UCSD-AML1 (cell line): ENCODE measurements around the gene SEMA4B.
"Not testable (repeated sequence)": the region's sequence is repeated elsewhere in the genome, so short reads cannot be mapped to it uniquely, and the experiment has no call there.

Experiments
- DNase-seq: peaks from one replicate; lab custom pipeline; 2025; ENCODE audit not compliant: unreplicated experiment; lab: John Stamatoyannopoulos, UW

The SEMA4B gene

DNA sequence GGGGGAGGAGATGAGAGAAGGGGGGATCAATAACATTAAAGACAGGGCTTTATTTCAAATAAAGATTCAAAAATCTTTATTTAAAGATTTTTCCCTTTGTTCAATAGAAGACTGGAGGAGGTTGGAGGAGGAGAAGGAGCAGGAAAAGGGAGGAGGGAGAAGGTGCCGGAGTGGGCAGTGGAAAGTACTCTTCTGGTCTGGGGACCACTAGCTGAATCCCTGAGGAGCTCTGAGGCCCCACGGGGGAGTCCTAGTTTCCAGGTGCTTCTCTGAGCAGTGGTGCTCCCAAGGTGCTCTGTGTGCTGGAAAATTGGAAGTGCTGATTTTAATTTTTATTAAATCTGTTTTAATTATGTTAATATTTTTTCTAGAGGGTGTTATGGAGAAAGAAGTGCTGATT, 19.4 kb upstream of the SEMA4B start:
- no peak for DNase-seq

DNA sequence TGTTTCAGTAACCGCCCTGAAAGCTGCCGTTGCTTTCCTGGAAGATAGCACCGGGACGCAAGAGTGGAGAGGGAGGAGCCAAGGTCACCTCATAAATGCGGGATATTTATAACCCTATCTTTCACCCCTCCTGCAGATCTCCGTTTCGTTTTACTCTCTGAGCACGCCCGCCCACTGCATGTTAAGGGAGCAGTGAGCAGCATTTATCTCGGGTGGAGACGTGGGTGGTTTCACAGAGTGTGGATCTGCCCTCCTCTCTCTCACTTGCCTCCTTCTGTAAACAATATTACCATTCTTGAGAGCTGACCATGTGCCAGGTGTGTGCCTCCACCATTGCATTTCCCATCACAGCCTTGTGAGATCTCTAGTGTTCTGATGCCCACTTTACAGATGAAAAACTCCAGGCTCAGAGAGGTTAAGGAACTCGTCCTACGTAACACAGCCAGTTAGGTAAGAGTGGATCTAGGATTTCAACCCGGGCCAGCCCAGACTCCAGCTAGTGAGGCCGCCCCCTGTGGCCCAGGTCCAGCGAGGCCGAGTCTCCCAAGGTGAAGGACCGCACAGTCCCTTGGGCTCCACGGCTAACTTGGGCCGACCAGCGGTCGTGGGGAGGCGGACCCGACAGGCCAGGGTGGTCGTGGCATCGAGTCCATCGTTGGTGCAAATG, 16.9 kb upstream of the SEMA4B start:
- no peak for DNase-seq

DNA sequence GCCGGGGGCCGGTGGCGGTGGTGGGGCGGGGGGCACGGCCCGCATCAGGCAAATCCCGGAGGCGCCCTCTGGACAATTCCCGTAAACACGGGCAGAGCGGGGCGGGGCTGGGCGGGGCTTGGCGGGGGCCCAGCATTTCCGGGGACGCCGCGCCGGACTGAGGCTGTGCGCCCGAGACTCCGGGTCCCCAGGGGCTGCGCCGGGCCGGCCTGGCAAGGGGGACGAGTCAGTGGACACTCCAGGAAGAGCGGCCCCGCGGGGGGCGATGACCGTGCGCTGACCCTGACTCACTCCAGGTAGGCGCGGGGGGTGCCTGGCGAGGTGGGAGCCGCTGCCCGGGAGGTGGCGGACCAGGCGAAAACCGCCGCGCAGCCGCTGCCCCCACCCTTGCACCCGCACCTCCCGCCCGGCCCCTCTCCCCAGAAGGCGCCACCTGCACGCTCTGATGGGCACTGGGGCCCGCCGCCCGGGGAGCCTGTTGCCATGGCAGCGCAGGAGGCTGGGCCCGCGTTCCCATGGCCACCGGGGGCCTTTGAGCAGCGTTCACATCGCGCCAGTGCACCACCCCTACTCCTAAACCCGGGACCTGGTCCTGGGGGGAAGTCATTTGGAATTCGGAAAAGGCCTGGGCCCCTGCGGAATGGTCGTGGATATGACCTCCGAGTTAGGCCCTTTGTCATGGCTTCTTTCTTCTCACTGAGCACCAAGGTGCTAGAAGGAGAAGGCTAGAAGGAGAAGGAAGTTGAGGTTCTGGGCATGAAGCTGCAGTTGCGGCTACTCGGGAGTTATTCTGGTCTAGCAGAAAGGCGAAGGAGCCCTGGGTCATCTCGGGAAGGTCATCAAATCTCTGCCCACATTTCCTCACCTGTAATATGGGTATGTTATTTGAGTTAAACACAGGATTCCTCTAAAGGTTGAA, 16.1 kb upstream of the SEMA4B start:
- peak; percentile 42 for DNase-seq

DNA sequence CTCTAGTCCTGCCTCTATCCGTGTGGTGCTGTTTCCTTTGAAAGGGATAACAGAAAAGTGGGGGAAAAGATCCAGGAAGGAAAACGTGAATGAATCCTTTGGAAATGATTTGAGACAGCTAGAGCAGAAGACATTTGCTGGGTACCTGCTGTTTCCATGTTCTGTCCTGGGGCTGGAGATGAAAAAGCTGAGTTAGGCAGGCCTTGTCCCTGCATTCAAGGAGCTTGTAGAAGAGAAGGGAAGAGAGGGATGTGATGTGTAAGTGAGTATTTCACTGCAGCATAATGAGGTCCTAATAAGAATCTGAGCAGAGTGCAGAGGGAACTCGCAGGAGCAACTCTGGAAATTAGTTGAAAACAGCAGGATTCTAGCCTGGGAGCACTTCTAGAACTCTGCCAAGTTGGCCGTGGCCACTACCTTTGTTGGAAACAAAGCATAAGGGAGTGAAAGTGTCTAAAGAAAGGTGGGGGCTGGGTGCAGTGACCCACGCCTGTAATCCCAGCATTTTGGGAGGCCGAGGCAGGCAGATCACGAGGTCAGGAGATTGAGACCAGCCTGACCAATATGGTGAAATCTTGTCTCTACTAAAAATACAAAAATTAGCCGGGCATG, 13.8 kb upstream of the SEMA4B start:
- DNase-seq = no peak

DNA sequence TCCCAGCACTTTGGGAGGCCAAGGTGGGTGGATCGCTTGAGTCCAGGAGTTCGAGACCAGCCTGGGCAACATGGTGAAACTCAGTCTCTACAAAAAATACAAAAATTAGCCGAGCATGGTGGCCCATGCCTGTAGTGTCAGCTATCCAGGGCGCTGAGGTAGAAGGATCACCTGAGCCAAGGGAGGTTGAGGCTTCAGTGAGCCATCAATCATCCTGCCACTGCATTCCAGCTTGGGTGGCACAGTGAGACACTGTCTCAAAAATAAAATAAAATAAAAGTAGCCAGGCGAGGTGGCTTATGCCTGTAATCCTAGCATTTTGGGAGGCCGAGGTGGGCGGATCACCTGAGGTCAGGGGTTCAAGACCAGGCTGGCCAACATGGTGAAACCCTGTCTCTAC, 13.1 kb upstream of the SEMA4B start:
- not testable (repeated sequence) for DNase-seq

DNA sequence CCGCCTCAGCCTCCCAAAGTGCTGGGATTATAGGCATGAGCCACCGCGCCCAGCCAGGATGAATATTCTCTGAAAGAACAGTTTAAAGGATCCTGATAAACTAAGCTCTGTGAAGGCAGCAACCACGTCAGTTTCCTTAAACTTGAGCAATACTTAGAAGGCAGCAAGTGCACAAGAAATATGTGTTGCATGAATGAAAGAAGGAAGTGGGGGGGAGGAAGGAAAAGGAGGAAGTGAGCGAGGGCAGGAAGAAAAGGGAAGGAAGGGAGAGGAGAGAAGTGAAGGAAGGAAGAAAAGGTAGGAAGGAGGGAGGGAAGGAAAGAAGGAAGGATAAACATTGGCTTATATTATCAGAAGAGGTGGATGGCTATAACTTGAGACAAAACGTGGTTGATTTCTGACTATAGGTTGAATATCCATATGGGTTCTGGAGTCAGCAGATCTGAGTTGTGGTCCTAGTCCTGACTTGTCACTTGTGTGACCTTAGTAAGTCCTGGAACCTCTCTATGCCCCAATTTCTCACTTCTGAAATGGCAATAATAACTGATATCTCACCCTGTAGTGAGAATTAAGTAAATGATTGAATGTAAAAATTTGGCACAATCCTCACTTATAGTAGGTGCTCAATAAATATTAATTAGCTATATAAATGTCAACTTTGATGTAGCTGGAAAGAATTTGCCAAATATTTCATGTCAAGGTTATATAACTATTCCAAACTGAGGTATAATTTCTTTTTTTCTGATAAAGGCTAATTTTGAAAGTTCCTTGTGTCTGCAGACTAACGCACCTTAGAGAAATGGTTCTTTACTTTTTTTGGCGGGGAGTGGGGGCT, 12.0 kb upstream of the SEMA4B start:
- no peak for DNase-seq

DNA sequence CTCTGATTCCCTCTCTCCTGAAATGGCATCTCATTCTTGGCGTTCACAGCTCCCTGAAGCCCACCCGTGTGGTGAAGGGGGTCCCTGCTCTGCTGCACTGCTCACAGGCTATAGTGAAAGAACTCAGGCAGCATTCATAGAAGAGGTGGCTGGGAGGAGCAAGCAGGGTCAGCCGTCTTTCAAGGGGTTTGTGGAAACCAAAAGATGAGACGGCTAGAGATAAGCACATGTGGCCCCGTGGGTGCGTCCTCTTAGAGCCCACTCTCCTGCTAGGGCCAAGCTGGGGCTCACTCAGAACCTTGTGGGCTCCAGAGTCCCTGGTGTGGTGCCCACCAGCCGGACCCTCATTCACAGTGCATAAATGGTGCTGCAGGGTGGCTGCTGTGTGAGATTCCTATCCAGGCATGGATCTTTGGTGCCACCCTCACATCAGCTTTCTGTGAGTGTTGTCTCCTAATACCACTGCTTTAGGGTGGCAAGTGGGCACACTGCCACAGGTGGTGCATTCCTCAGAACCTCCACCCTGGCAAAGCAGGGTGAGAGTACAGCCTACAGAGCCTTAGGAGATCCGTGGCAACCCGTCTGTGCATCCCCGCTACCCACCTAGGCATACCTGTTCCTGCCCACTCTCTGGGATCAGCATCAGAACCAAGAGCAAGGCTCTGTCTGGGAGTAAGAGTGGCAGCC, 11.2 kb upstream of the SEMA4B start:
- DNase-seq = no peak

DNA sequence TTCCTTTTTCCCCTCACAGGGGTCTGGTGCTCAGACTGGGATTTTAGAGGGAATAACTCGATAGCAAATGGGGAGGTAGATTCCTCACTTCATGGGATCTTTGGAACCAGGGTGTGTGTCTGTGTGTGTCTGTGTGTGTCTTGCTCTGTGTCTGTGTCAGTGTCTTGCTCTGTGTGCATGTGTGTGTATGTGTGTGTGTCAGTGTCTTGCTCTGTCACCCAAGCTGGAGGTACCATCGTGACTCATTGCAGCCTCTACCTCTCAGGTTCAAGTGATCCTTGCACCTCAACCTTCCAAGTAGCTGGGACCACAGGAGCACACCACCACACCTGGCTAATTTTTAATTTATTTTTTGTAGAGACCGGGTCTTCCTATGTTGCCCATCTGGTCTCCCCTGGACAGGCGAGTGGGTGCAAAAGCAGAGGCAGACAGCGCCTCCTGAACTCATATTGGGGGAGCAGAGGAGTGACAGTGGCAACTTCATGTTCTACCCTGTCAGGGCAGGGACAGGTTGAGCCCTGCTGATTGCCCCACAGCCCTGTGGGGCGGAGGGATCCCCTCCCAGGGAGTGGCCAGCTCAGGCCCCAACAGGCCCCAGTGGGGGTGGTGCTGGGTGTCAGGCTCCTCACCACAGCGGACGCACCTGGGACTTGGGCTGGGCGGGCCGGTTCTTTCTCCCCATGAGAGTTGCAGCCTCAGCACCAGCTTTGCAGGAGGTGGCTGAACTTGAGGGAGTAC, 10.4 kb upstream of the SEMA4B start:
- no peak for DNase-seq

DNA sequence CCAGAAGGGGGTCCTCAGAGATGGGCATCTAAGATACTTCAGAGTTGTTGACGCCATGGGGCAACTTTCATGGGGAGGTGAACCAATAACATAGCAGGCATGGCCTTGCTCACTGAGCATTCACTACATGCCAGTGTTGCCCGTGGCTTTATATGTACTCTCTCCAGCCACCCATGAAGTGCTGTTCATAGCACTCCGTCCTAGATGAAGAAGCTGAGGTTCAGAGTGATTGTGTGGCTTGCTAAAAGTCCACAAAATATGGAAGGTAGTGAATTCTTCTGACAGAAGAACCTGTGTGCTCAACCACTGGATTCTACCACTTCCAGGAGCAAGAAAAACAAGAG, 9.8 kb upstream of the SEMA4B start:
- no peak for DNase-seq

DNA sequence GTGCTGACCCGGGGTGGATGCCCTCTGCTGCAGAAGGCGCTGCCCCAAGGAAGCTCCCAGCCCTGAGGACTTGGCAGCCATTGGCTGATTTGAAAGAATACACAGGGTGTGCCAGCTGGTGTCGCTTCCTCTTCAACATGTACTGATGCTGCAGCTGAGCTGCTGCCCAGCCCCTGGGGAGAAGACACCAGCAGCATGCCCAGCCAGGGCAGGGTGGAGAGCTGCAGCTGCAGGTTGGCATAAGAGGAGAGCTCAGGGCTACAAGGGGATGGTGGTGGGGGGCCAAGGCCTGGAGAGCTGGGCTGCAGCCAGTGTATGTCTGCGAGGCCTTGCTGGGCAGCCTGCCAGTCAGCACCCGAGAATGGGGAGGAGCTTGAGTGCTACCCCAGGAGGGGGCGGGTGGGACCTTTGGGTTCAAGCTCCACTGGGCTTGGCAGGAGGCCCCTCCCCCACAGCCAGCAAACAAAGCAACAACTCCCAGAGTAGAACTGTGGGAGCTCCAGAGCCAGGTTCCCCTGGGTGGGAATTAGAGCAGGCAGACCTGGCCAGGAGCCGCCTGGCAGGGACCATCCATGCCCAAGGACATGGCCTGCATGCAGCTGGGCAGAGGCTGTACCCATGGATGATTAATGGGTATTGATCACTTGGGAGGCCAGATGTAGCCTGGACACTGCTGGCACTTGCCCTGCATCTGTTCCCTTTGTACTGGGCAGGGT, 9.2 kb upstream of the SEMA4B start:
- peak; percentile 40 for DNase-seq

DNA sequence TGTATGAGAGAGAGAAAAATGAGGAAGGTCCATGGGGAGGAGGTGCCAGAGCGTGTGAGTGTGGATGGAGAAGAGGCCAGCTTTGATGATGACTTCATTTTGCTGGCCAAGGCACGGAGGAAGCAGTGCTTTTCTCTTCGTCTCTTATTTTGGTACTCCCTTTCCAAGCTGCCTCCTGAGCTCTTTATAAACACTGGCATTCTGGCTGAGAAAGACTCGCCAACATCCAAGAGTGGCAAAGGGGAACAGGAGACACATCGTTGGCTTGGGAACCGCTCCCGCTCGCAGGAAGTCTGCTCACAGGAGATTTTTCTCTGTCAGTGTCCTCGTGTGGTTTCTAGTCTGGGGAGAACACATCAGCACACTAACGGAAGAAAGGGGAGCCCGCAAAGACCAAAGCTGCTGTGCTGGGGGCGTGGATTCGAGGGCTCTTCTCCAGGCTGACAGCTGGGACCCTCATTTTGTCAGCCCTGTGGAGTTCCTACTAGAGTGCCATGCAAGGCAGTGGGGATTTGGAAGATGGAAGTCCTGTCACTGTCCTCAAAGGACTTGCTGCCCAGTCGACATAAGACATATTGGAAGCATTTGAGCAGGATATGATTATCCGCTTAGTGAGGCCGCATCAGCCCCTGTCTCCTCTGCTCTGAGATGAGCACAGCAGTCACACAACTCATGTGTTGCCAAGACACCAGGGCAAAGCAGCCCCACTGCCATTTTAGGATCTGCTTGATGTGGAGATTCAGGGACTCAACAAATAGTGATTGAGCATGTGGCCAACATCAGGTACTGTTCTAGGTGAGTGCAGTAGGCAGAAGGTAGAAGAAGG, 8.0 kb upstream of the SEMA4B start:
- peak; percentile 64 for DNase-seq

DNA sequence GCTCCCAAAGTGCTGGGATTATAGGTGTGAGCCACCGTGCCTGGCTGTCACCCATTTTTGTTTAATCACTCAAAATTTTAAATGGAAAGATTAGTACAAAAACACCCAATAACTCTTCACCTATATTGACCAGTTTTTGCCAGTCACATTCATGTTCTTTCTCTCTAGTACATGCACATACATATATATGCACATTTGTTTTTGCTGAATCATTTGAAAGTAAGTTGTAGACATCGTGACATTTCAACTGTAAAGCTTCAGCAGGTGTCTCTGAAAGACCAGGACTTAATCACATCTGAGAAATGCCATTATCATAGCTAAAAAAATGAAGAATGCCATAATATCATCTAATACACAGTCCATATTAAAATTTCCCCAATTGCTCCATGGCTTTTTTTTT, 6.5 kb upstream of the SEMA4B start:
- no peak for DNase-seq

DNA sequence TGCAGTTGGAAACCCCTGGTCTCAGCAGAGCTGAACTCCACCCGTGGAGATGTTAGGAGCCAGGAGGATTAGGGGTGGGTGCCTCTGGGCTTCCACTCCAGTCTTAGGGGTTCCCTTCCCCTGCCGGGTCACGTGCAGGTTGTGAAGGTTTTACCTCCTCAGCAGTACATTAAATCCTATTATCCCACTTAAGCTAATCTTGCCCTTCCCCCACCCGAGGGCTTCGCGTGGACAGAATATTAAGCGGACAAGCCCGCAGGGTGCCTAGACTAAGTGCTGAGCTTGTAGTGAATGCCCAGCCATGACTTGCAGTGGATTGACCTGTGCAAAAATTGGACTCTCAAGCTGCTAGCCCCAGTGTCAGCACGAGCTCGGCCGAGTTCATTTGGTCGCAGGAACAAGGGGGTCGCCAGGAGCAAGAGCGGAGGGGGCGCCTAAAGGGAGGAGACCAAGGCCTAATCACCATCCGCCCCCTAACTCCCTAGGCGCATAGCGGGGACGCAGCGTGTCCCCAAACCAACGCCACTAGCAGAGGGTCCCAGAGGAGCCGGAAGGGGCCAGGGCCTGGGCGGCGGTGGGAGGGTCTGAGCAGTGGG, 498 bp upstream of the SEMA4B start:
- no peak for DNase-seq

DNA sequence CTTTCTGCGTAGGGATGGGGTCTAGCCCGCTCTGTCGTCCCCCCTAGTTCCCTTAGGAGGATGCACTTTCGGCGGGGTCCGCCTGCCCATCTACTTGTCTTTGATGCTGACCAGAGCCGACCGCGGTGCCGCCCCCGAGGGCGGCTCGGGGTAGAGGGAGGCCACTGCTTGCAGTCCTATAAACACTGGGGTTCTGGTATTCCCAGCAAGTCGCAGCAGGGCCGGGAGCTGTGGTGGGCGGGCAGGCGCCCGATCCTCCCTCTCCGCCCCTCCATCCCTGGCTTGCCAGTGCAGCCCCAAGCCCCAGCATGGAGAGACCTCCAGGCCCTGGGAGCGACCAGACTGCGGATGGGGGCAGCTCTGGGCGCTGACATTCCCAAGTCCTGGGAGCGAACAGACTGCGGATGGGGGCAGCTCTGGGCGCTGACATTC, 830 bp downstream of the SEMA4B start:
- DNase-seq = no peak

DNA sequence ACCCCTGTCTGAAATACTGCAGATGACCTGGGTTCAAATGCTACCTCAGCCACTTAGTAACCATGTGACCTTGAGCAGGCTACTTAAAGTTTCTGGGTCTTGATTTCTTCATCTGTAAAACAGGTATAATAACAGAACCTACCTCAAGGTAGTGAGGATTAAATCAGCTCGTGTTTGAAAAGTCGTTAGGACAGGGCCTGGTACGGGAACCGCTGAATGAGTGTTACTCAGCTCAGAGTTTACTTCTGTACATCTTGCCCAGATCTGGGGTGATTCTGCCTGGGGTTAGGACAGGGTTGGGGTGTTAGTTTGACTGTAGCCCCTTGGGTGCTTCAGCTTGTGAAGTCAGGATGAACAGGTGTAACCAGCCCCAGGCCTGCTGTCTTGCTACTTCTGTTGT, 1.8 kb downstream of the SEMA4B start:
- no peak for DNase-seq

DNA sequence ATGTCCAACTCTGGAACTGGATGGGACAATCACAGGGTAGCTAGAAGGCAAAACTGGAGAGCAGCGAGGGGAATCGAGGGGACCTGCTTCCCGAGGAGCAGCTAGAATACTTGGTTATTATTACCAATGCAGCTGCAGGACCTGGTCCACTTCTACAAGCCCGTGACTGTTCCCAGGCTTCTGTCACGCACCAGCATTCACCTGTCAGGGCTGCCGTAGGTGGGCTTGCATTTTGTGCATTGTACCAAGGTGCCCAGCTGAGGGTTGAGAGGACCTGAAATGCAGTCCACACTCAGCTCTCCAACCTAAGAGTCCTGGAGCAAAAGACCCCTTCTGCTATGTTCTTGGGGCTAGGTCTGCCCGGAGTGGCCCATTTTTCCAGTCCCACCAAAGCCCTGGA, 2.3 kb downstream of the SEMA4B start:
- DNase-seq = no peak

DNA sequence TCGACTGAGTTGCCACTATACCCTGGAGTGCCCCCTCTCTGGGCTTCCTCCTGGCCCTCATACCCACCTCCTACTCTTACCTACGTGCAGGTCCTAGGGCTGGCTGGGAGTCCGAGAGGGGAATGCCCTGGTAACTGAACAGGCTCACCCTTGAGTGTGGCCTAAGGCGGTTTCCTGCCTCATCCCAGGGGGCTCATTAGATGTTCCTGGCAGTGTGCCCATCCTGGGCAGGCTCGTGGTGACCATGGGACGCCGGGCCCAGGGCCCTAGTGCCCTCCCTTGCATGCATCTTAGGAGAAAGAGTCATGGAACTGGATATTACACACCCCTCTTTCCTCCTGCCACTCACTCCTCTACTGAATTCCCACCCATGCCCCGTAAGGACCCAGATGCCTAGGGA, 2.8 kb downstream of the SEMA4B start:
- no peak for DNase-seq
